NCI-H460 (cell line): ENCODE measurements around the gene GTF2A2. TPM values are rescaled to one million over a fixed set of nuclear protein-coding genes. Genes with fewer than 3 reads are reported as not detected.
"Not testable (repeated sequence)": the region's sequence is repeated elsewhere in the genome, so short reads cannot be mapped to it uniquely, and the experiment has no call there.

Experiments used
- DNase-seq: peaks from one replicate; pipeline ENCODE4 v3.0.0-alpha.2; 2016; ENCODE audit warnings: low read depth; ENCODE audit errors: extremely low read depth
- polyA plus RNA-seq: library from polyadenylated mRNA; depleted of rRNA; stranded (reverse); fragments of >200 nt; gene quantifications from 2 replicates; pipeline ENCODE4 v1.2.3, GENCODE V29; 2014; cell fraction: nucleus; rRNA removed
- total RNA-seq: library from RNA; depleted of rRNA; stranded (reverse); fragments of >200 nt; shearing (Covaris generic); gene quantifications from 2 replicates; pipeline ENCODE4 v1.2.3, GENCODE V29; 2014; rRNA removed

The GTF2A2 gene
- total RNA-seq: 113 and 138 TPM in 2 replicates
- 46.7 and 52.0 TPM in 2 replicates for polyA plus RNA-seq

- DNase-seq: peak; percentile 89
Observed at GRCh38 chr15:59656897-59657634, at the start of gene GTF2A2. Gene GTF2A2, minus strand, starts transcription at chr15:59657515. Its CDS starts 5,238 bp downstream, at chr15:59652277.

- no peak for DNase-seq
Observed at GRCh38 chr15:59703979-59704796, 46.9 kb upstream of the GTF2A2 start.

GRCh38 chr15:59702351-59702750, 45.0 kb upstream of the GTF2A2 start:
- no peak for DNase-seq

- no peak for DNase-seq
Observed at GRCh38 chr15:59701880-59702279, 44.6 kb upstream of the GTF2A2 start.

- DNase-seq: no peak
Observed at GRCh38 chr15:59699810-59700431, 42.6 kb upstream of the GTF2A2 start.

- not testable (repeated sequence) for DNase-seq
Observed at GRCh38 chr15:59698065-59698464, 40.8 kb upstream of the GTF2A2 start.

GRCh38 chr15:59696332-59696731, 39.0 kb upstream of the GTF2A2 start:
- DNase-seq: no peak

GRCh38 chr15:59694779-59695178, 37.5 kb upstream of the GTF2A2 start:
- no peak for DNase-seq

- DNase-seq: peak; percentile 47
Observed at GRCh38 chr15:59691194-59691805, 34.0 kb upstream of the GTF2A2 start.

- DNase-seq: peak; percentile 72
Observed at GRCh38 chr15:59689626-59690236, 32.4 kb upstream of the GTF2A2 start.

- DNase-seq: peak; percentile 94
Observed at GRCh38 chr15:59688782-59689625, 31.7 kb upstream of the GTF2A2 start, which contains the start of gene BNIP2. Gene BNIP2, minus strand, starts transcription at chr15:59689320. Its CDS starts 6,863 bp downstream, at chr15:59682457.

GRCh38 chr15:59688423-59688781, 31.1 kb upstream of the GTF2A2 start:
- DNase-seq: peak; percentile 30

- DNase-seq: no peak
Observed at GRCh38 chr15:59687836-59688235, 30.5 kb upstream of the GTF2A2 start.

GRCh38 chr15:59686389-59686788, 29.1 kb upstream of the GTF2A2 start:
- DNase-seq: no peak

GRCh38 chr15:59685737-59686297, 28.5 kb upstream of the GTF2A2 start:
- DNase-seq: no peak

- DNase-seq: no peak
Observed at GRCh38 chr15:59680870-59681269, 23.6 kb upstream of the GTF2A2 start.

- no peak for DNase-seq
Observed at GRCh38 chr15:59680346-59680745, 23.0 kb upstream of the GTF2A2 start.

- no peak for DNase-seq
Observed at GRCh38 chr15:59678620-59679019, 21.3 kb upstream of the GTF2A2 start.

- no peak for DNase-seq
Observed at GRCh38 chr15:59678172-59678571, 20.9 kb upstream of the GTF2A2 start.
